ENCODE data around the gene UROC1.
A peak's percentile ranks its signal among the peaks of the same experiment; 100 is the strongest.

The UROC1 gene

DNA sequence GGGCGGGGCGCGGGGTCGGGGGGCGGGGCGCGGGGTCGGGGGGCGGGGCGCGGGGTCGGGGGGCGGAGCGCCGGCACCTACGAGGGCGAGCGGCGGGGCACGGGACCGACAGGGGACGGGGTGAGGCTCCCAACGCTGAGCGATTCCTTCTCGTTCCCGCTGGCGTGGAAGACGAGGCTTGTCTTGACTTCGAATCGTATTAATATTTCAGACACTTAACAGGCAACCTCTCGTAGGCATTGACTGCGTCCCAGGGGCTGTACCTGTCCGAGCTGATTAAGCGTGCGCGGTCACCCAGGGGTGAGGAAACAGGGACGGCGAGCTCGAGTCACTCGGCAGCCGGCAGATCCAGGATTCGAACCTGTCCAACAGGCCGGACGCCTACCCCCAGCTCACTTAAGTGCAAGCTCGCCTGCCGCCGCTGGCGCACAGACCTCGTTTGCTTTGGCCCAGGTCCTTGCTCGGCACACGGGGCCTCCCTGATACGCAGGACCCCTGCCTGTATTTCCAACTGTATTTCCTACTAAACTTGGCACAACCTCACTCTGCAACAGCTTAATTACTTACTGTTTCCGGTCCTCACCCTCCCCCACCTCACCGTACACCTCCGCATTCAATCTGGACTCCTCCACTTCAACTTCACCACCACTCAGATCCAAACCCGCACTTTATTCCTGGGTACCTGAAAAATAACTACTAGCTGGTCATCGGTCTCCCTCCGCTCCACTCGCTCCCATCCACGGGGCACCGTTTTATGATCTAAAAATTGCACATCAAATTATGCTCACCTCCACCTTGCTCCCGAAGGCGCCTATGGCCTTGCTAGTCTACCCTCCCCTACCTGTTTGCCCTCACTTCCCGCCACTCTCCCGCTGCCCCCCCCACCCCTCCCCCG lies 41.2 kb downstream of the UROC1 start:
- no peak for DNase-seq

GRCh38 chr3:126475413-126476114 lies 42.0 kb downstream of the UROC1 start, which contains the start of gene ZXDC:
Gene ZXDC, minus strand, starts transcription at chr3:126475891. Its CDS starts 26 bp downstream, at chr3:126475865.
- DNase-seq = peak; percentile 88 to 91

DNA sequence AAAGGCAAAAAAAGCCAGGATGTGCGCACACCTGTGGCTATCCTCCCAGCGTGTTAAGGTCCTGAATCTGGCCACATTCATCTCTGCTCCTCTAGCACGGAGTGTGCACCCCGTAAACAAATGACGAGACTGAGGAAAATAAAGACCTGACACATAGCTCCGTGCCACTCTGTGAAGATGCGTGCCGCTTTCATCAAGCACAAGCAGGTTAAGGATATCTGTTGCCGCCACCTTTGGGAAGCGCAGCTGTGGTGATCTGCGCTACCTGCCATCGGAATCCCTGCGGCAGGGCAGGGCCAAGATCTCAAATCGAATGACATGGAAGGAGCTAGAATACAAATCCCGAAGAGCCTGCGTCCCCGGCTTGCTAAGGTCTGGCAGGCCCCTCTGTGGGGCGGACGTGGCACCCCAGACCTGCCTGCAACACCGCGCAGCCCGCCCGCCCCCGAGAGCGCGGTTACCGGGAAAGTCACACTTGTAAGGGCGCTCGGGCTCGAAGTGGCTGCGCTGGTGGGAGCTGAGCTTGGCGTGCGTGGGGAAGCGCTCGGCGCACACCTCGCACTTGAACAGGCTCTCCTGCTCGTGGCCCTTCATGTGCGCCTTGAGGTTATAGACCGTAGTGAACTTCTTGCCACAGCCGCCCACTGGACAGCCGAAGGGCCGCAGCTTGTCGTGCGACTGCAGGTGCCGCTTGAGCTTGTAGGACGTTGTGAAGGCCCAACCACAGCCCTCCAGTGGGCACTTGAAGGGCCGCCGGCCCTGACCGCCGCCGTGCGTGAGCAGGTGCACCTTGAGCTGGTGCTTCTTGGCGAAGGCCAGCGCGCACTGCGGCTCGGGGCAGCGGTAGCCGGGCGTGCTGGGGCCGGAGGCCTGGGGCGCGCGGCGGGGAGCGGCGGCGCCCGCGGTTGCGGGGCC lies 42.8 kb downstream of the UROC1 start:
- peak; percentile 19 to 26 for DNase-seq

- DNase-seq = no peak
These were observed 44.0 kb downstream of the UROC1 start for GRCh38 chr3:126473292-126474168.

- DNase-seq = no peak
These were observed 45.1 kb downstream of the UROC1 start for GRCh38 chr3:126472277-126473006.

DNA sequence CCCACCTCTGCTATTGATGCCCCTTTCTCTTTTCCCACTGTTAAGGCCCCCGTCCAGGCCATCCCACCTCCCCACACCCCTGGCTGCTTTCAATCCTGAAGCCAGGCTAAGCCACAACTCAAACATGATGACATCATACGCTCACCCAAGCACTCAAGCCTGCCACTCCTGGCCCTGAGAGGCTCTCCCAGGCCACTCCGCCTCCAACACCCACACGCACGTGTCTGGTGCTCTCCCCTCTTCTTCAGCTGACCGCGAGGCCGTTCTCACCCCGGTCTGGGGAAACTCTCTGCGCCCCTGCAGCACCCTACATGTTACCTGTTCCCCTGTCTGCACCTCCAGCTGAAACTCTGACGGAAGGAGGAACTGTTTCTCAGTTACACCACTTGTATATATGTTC lies 48.1 kb downstream of the UROC1 start:
- DNase-seq = no peak

- DNase-seq = no peak
These were observed 49.3 kb downstream of the UROC1 start for GRCh38 chr3:126468028-126468891.

DNA sequence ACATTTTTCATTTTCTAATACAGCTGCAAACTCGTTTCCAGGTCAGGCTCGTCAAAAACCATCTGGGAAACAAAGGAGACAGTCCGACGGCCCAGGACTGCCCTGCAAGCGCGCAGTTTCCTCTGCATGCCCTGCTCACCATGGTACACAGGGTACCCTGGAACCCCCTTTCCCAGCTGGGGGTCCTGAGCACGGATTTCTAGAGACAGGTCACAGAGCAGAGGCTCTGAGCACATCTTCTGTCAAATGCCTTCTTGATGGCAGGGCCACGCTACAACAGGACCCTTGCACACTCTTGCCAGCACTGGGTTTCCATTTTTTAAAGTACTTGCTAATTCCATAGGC lies 50.0 kb downstream of the UROC1 start:
- DNase-seq = no peak

DNA sequence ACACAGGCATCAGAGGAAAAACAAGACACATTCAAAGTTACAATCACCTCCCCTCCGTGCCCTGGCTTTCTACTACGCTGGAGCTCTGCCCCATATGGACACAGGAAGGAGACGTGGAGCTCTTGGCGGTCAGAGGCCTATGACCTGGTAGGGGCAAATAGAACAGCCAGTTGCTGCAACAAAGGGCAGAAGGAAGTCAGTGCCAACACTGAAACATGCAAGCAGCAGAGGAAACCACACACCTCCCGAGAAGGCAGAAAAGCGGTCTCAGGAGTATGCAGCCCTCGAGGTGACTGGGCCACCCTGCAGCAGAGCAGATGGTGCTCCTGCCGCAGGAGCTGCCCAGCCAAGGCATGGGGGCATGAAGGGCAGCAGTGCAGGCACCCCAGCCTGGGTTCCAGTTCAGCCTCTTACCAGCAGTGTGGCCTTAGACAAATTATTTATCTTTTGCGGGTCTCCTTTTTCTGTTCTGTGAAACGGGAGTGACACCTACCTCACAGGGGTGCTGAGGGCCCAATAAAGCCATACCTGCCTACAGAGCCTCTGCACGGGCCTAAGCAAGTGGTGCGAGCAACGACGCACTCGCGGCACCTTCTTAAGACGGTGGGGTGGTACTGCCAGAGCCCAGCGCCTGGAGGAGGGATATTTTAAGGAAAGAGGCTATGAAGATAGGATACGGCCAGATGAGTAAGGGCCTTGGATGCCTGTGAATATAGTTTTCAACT lies 50.5 kb downstream of the UROC1 start:
- DNase-seq = no peak

DNA sequence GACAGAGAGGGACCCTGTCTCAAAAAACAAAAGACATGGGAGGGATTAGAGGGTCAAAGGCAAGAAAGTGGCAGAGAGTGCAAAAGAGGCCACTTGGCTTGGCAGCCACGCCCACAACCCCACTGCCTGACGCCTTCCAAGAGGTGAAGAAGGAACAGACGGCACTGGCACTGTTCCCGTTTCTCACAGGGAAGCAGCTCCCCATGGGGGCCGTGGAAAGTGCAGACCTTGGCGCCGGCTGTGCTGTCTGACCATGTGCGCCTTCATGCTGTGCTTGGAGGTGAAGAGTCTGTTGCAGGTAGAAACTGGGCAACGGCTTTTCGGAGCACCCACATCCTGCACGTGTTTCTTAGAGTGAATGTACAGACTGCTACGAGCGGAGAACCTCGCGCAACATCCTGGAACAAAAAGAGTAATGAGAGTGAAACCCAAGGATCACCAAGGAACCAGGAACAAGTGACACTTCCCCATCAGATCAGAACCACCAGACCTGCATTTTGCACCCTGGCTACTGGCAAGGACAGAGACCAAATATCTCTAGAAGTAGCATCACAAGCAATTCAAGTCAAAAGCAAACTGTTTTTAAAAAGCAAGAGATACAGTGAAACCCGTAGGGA lies 51.5 kb downstream of the UROC1 start:
- no peak for DNase-seq

GRCh38 chr3:126464997-126465396 lies 52.6 kb downstream of the UROC1 start:
- no peak for DNase-seq

- DNase-seq = no peak
These were observed 53.1 kb downstream of the UROC1 start for GRCh38 chr3:126464494-126464893.

GRCh38 chr3:126464093-126464492 lies 53.5 kb downstream of the UROC1 start:
- DNase-seq = no peak

GRCh38 chr3:126463521-126463920 lies 54.1 kb downstream of the UROC1 start:
- no peak for DNase-seq

DNA sequence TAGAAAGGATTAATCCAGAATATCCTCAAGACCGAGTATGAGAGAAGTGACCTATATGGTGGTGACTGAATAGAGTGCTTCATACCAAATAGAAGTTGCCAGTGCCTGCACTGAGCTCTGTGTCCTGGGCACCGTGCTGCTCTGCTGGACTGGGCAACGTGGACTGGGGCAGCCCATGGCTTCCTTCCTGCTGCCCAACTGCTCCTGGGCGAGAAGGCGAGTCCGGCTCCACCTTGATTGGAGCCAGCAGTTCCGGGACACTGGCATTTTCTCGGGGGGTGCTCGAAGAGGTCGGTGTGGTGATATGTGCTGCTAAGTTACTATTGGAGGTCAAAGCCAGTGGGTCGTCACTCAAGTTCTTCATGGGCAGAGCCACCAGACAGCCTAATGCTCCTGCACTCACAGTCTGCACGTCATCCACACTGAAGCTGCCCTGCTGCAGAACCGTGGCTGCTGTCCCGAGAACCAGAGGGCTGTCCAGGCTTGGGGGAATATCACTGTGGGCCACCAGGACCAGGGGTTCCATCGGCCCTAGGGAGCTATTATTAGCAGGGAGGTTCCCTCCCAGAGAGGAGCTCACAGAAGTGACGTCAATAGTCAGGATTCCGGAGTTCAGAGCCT lies 56.0 kb downstream of the UROC1 start:
- no peak for DNase-seq

DNA sequence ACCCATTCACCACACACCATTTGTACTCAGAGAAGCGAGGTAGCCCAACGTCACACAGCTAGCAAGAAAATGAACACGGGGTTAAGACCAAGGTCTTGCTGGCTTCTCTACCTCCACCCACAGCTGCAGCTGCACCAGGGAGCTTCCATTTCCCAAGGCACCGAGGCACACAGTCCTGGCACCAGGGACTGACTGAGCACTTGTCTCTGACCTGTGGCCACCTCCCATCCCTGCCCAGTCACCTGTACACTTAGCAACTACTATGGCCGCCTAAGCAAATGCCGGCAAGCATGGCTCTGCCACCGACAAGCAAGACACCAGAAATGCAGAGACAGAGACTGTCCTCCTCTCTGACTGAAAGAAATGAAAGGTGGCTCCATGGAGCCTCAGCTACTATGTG lies 57.2 kb downstream of the UROC1 start:
- no peak for DNase-seq

DNA sequence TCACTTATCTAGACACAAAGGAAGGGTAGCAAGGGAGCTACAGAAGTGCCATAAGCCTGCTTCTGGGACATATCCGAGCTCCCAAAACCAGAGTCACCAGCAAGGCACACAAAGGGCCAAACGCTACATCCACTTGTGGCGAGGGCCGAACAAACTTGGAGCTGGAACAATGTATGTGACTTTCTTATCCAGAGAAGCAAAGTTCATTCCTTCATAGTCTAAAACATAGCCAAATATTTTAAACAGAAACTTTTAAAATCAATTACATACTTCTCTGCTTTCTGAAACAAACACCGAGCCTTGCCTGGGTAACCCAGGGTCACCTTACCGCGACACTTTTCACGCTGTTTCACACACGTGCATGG lies 57.8 kb downstream of the UROC1 start:
- DNase-seq = no peak

GRCh38 chr3:126459111-126459762 lies 58.3 kb downstream of the UROC1 start:
- DNase-seq = no peak
